Measurements from ENCODE around the gene HOXB9. TPM values are rescaled to one million over a fixed set of nuclear protein-coding genes. Genes with fewer than 3 reads are reported as not detected.

Gene HOXB9
- polyA plus RNA-seq, 4 donors = 51.6 to 75.3 (median 66.7) TPM

DNA sequence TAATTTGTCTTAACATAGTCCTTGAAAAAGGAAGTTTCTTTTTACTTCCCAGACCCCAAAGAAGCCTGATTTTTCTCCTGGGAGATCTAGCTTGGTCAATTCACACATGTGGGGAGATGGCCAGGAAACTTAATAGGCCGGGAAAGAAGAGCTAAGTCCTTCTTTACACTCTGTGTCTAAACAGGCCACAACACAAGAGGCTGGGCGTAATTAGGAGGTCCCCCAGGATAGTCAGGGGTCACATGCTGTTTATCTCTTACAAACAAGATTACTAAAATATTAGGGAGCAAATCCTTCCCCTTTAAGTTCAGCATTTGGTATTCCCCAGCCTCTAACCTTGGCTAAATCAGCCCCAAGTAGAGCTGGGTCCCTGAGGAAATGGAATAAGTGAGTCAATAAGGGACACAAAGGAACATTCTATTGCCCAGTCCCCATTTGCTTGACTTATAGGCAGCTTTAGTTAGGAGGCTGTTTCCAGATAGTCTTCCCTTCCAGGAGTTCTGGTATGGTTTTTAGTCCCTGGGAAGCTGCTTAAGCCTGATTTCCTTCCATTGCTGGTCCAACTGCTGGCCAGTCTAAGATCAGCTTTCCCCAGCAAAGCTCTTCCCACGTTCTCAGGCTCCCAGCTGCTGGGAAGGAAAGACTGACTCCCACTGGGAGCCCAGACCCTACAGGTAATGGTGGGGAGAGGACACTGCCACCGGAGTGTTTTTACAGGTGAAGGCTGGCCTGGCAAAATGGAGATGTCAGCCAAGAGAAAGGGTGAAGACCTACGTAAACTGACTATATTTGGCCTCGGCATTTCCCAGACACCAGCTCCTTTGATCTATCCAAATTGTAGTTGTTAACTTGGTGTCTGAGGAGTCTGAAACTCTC lies 14.1 kb upstream of the HOXB9 start:
- DNase-seq (ENCODE audit: low read depth in 4 of 4, low spot score in 3 of 4) = no peak

- DNase-seq (ENCODE audit: low read depth in 4 of 4, low spot score in 3 of 4) = no peak
Observed at GRCh38 chr17:48639136-48639535, 13.0 kb upstream of the HOXB9 start.

DNA sequence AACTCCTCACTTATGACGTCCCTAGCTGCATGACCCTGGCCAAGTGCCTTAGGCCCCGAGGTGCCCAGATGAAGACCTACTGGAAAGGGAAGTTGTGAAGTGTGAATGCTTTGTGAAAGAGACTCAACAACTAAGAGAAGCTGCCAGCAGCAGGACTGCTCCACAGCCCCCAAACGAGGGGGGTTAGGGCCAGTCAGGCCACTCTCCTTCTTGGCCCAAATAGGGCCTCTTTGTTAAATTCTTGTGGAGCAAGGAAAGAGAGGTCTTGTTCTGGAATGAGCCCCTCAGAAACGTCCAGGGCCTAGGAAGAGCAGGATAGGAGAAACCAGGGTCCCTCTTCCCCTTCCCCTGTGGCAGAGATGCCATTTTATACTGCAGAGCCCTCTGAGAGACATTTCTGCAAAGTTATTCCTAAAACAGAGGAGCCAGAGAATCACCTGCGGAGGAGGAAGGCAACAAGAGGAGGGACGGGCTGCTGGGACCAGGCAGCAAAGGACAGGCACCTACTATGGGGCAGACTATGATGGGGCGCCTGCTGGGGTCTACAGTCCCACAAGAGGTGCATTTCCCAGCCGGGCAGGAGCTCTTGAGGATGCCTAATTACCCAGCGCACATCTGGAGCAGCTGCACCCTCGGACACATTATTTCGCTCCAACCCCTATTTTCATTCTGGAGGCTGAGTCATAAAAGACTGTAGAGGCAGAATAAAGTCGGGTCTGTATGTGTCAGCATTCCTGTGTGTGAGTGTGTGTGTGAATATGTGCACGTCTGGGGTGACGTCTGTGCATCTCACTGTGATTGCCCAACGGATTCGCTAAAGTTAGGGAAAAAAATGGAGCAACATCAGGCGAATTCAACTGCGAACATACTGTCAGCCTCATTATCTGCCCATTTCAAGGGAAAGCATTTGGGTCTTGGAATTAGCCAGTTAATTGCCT lies 11.4 kb upstream of the HOXB9 start:
- no peak for DNase-seq (ENCODE audit: low read depth in 4 of 4, low spot score in 3 of 4)

- no peak for DNase-seq (ENCODE audit: low read depth in 4 of 4, low spot score in 3 of 4)
Observed at GRCh38 chr17:48636177-48637018, 10.2 kb upstream of the HOXB9 start.

DNA sequence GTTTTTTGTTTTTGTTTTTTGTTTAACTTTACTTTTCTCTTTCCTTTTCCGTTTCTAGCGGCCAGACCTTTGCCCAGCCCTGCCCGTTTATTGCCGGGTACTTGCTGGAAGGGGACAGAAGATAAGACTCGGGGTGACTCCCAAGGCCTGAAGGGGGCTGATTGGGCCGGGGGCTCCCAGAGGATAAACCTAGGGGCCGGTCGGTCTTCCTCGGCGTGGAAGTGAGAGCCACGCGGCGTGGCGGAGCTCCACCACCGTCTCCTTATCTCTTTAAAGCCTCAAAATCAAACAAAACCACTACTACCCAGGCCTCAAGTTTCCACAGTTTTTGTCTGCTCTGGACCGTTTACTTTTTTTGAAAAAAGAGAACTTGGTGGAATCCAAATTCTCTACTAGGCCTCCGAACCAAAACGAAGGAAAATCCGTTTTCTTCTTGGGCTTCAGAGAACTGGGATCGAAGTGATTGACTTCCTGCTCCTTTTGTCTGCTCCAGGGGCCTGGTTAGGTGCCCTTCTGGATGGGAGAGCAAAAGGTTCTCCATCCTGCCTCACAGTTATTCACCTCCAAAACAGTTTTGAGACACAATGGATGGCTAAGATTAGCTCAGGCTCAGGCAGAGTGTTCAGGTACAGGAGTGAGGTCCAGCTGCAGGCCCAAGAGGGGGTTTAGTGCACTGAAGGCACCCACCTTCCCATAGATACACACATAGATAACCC lies 8.5 kb upstream of the HOXB9 start:
- no peak for DNase-seq (ENCODE audit: low read depth in 4 of 4, low spot score in 3 of 4)

- no peak for DNase-seq (ENCODE audit: low read depth in 4 of 4, low spot score in 3 of 4)
Observed at GRCh38 chr17:48633266-48633677, 7.1 kb upstream of the HOXB9 start.

- DNase-seq (ENCODE audit: low read depth in 4 of 4, low spot score in 3 of 4) = no peak
Observed at GRCh38 chr17:48632579-48633265, 6.6 kb upstream of the HOXB9 start.

- DNase-seq (ENCODE audit: low read depth in 4 of 4, low spot score in 3 of 4) = no peak
Observed at GRCh38 chr17:48631693-48632578, 5.8 kb upstream of the HOXB9 start.

GRCh38 chr17:48630925-48631692 lies 5.0 kb upstream of the HOXB9 start:
- DNase-seq (ENCODE audit: low read depth in 4 of 4, low spot score in 3 of 4) = no peak

- no peak for DNase-seq (ENCODE audit: low read depth in 4 of 4, low spot score in 3 of 4)
Observed at GRCh38 chr17:48630009-48630924, 4.1 kb upstream of the HOXB9 start.

DNA sequence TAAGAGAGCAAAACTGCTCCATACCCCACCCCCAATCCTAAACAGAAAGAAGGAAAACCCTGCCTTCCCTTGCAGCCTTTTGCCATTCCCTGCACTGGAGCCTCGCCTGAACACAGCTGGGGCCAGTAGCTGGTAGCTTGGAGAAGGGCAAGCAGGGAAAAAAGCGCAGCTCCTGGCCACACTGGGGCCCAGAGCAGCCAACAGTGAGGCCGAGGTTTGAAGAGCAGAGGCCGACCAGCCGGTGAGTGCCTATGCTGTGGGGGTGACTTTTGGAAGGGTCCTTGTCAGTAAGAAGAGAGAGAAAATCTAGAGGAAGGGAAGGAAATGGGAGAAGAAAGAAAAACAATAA lies 3.2 kb upstream of the HOXB9 start:
- no peak for DNase-seq (ENCODE audit: low read depth in 4 of 4, low spot score in 3 of 4)

GRCh38 chr17:48628649-48629410 lies 2.7 kb upstream of the HOXB9 start:
- no peak for DNase-seq (ENCODE audit: low read depth in 4 of 4, low spot score in 3 of 4)

DNA sequence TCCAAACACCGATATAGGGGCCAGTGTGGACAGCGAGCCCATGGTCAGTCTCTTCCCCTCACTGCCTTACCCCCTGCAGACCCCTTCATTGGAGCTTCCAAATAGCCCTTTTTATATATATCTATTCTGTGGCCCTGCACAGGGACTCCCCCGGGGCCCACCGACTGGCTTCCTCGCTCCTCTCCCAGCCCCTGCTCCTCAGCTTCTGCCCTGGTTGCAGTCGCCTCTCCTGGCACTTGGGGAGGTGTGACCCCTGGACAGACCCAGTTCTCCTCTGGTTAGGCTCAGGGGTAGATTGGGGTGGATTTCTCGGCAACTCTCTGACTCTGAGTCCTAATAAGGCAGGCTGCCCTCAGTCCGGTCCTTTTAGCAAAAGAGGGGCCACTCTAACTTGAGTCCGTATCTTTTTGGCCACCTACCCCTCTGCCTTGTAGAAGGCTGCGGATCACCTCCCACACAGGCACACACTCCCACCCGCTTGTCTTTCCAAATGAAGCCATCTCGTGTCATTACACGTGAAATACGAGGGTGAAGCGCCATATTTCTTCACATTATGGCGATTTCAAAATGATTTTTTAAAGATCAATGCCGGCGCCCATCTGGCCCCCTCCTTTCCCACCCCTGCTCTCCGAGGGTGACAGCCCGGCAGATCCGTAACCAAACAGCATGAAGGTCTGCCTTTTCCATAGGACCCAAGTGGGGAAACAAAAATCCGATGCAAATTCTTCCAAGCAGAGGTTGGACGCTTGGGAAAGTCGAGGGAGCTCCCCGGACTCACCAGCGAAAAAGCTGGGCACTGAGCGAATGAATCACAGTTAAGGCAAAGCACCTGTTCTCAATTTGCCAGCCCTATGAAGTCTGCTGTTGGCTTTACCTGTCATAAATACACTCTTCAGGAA lies 1.7 kb upstream of the HOXB9 start:
- no peak for DNase-seq (ENCODE audit: low read depth in 4 of 4, low spot score in 3 of 4)

GRCh38 chr17:48627118-48627597 lies 1.0 kb upstream of the HOXB9 start:
- DNase-seq (ENCODE audit: low read depth in 4 of 4, low spot score in 3 of 4) = no peak
